HCT116 (cell line): ENCODE results near the gene STIM2.

Experiments
- CEBPB ChIP-seq: IDR thresholded peaks from 2 replicates; pipeline ENCODE4 v1.6.1; 2012; ENCODE audit warnings: low read depth
- CTCF ChIP-seq, 3 experiments: fragments of 200-600 bp in 1 of 3; sonication (generic) in 1 of 3; IDR thresholded peaks in 2 of 3; conservative IDR thresholded peaks in 1 of 3; 2 replicates each; pipeline ENCODE4 v1.5.1; 2012 to 2017; ENCODE audit warnings: low read depth in 2 of 3, low read length in 2 of 3, antibody characterized with exemption in 1 of 3, borderline replicate concordance in 1 of 3, control low read depth in 1 of 3, mild to moderate bottlenecking in 1 of 3, mixed read lengths in 1 of 3, mixed run types in 1 of 3, moderate library complexity in 1 of 3; ENCODE audit not compliant: insufficient read depth in 1 of 3
- FOSL1 ChIP-seq: IDR thresholded peaks from 2 replicates; pipeline ENCODE4 v1.6.1; 2012; ENCODE audit warnings: low read depth
- MAX ChIP-seq: IDR thresholded peaks from 2 replicates; pipeline ENCODE4 v1.6.1; 2012
- POLR2A ChIP-seq: IDR thresholded peaks from 2 replicates; pipeline ENCODE4 v1.7.0; 2011; ENCODE audit warnings: borderline replicate concordance; ENCODE audit not compliant: insufficient read depth, insufficient read length; ENCODE audit errors: extremely low read depth
- RAD21 ChIP-seq: IDR thresholded peaks from 2 replicates; pipeline ENCODE4 v1.6.1; 2012; ENCODE audit warnings: low read depth, mild to moderate bottlenecking
- REST ChIP-seq: IDR thresholded peaks from 2 replicates; pipeline ENCODE4 v1.6.1; 2012; ENCODE audit warnings: low read depth
- SIN3A ChIP-seq: IDR thresholded peaks from 2 replicates; pipeline ENCODE4 v1.6.1; 2012; ENCODE audit warnings: low read depth
- SP1 ChIP-seq: IDR thresholded peaks from 2 replicates; pipeline ENCODE4 v1.6.1; 2012; ENCODE audit warnings: low read depth
- SRF ChIP-seq: IDR thresholded peaks from 2 replicates; pipeline ENCODE4 v1.6.1; 2012; ENCODE audit warnings: low read depth
- TCF7L2 ChIP-seq: IDR thresholded peaks from 2 replicates; pipeline ENCODE4 v1.7.0; 2011; ENCODE audit warnings: borderline replicate concordance, inconsistent platforms; ENCODE audit not compliant: insufficient read depth, insufficient read length; ENCODE audit errors: extremely low read depth
- ZBTB33 ChIP-seq: IDR thresholded peaks from 2 replicates; pipeline ENCODE4 v1.6.1; 2011; ENCODE audit warnings: mild to moderate bottlenecking, low read length, moderate library complexity; ENCODE audit not compliant: insufficient replicate concordance; ENCODE audit errors: extremely low read depth

- TF ChIP-seq POLR2A (no peak), CTCF (IDR thresholded peaks at IDR 0.05 in 2 of 3, conservative IDR thresholded peaks at IDR 0.05 in 1 of 3; ENCODE audit: borderline replicate concordance in 1 of 3, insufficient read depth in 1 of 3, low read depth in 2 of 3, low read length in 2 of 3) (no peak), TCF7L2 (no peak), CEBPB (no peak), ZBTB33 (no peak), SRF (no peak), SIN3A (no peak), MAX (no peak), SP1 (no peak), RAD21 (no peak), FOSL1 (no peak), REST (no peak)
Measured at GRCh38 chr4:26996745-26997144, 136.1 kb downstream of the STIM2 start.
